Head of caudate nucleus (tissue), 42 donors: Measurements from ENCODE around the gene GAPVD1.
"Not testable (repeated sequence)": the region's sequence is repeated elsewhere in the genome, so short reads cannot be mapped to it uniquely, and the experiment has no call there.

Experiments used
- DNase-seq, 42 donors: peaks; one replicate each; pipeline versions ENCODE4 v3.0.0 to v3.0.0-alpha.2; 2020 to 2021; ENCODE audit warnings: mixed read lengths in 7 of 42
- intact Hi-C: fragments of 100-400 bp; cut with DNase I; formaldehyde crosslinking; loops from one replicate; pipeline ENCODE4 v1.15.0; 2022

The GAPVD1 gene

DNA sequence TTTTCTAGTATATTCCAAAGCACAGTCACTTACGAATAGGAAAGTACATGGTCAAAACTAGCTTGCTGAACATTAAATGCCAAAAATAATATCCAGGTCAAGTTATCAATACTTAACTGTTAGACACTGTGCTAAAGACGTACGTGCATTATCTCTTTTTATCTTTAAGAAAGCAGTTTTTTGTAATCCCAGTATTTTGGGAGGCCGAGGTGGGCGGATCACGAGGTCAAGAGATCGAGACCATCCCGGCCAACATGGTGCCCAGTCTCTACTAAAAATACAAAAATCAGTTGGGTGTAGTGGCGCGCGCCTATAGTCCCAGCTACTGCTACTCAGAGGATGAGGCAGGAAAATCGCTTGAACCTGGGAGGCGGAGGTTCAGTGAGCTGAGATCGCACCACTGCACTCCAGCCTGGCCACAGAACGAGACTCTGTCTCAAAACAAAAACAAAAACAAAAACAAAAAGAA lies 17.8 kb upstream of the GAPVD1 start:
- no peak for DNase-seq
- intact Hi-C loops: no loop called here

DNA sequence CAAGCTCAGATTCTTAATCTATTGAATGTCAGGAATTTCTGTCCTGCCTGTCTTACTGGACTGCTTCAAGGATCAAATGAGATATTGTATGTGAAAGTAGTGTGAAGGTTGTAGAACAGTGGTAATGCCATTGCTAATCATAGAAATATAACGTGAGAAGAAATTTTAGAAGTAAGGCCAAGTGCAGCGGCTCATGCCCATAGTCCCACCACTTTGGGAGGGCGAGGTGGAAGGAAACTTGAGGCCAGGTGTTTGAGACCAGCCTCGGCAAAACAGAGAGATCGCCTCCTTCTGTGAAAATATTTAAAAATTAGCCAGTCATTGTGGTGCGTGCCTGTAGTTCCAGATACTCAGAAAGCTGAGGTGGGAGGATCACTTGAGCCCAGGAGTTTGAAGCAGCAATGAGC lies 15.4 kb upstream of the GAPVD1 start:
- no peak for DNase-seq
- intact Hi-C loops: no loop called here

DNA sequence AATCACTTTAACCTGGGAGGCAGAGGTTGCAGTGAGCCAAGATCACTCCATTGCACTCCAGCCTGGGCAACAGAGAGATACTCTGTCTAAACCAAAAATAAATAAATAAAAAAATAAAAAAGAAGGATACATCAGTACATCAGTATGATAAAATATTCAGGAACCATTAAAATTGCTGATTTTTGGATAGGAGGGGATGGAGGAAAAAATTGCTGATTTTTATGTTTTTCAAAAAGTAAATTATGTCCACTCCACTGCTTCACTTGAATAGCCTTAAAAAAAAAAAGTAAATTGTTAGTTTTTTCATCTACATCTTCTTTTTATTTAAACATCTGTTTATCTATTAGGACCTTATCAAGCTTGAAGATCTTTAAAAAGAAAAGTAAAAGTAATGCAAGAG lies 7.4 kb upstream of the GAPVD1 start:
- DNase-seq: no peak
- intact Hi-C loops: no loop called here

DNA sequence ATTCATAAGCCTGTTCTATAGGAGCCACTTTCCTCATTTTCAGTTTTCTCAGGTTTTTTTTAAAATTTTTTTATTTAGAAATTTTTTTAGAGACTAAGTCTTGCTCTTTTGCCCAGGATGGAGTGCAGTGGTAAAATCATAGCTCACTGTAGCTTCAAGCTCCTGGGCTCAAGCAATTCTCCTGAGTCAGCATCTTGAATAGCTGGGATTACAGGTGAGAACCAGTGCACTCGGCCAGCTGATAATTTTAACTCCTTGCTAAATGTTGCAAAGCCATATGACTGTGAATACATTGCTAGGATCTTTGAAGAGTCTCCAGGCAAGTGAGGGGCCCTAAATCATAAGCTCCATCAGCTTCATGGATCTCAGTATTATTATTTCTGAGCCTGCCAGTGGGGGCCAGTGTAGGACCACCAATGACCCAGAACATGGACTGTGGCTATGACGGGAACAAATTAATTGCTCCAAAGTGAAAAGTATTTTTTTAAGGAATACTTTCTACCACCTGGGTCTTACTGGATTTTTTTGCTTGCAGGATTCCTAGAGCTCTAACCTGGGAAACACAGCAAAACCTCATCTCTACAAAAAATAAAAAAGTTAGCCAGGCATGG lies 5.7 kb upstream of the GAPVD1 start:
- no peak for DNase-seq
- intact Hi-C loops: no loop called here

DNA sequence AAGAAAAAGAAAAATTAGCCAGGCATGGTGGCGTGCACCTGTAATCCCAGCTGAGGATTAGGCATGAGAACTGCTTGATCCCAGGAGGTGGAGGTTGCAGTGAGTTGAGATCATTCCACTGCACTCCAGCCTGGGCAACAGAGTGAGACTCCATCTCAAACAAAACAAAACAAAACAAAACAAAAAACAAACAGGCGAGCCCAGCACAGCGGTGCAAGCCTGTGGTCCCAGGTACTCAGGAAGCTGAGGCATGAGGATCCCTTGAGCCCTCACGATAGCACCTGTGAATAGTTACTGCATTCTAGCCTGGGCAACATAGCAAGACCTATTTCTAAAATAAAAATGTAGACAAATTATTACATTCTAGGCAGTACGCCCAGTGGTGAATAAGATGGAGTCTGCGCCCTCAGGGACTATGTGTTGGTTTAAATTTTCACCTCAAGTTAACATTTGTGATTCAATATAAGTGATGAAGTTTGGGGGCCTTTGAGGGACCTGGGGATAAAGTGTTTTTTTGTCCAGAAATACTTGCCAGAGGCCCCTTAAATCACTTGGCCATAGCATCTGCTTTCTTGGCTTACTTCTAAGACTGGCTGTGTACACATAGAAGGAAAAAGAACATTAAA lies 3.4 kb upstream of the GAPVD1 start:
- intact Hi-C loops: no loop called here
- no peak for DNase-seq

DNA sequence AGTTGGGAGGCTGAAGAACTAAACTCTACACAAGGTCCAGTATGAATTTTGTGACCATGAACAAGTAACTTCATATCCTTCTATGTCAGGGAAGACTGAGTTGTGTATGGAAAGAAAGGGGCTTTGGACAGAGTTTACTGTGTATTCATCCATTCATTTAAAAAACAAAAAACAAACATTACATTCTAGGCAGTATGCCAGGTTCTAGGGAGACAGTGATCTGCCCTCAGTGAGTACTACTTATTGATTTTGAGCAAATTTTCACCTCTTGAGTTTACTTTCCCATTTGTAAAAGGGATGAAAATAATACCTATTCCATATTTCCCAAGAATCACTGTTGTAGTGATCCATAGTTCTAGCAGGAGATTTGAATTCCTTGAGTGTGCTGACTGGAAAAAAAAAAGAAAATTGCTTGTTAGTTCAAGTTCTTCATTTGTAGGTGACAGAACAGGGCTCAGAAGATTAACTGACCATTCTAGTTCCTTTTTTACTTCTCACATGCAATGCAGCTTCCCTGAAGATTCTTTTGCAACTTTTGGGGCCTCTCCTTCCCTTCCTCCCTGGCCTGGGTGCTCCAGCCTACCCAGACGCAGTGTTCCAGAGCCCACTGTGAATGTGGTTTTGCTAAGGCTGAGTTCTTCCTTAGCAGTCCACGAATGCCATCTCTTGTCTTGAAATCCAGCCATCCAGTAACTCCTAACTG lies 2.6 kb upstream of the GAPVD1 start:
- peak in 1 of 42 donors; percentile 14 for DNase-seq
- intact Hi-C loops: no loop called here

DNA sequence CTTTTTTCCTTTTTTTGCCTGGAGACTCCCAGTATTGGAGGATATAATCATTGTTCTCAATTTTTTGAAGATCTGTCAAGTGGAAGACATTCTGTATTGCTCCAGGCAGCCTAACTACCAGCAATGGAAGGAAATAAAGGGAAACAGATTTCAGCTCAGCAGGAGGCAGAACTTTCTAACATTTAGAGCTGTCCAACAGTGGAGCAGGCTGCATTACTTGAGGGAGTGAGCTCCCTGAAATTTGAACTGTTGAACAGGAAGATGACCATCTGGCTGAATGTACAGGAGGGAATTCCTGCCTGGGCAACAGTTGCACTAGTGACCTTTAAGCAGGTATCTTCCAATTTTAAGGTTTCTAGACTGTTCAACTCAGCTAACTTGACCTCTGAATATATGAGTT lies 1.1 kb upstream of the GAPVD1 start:
- DNase-seq: no peak
- intact Hi-C loops: loop anchor here (10.0 kb wide), 1 partner anchor 114 kb away; no protein-coding TSS in a partner anchor

DNA sequence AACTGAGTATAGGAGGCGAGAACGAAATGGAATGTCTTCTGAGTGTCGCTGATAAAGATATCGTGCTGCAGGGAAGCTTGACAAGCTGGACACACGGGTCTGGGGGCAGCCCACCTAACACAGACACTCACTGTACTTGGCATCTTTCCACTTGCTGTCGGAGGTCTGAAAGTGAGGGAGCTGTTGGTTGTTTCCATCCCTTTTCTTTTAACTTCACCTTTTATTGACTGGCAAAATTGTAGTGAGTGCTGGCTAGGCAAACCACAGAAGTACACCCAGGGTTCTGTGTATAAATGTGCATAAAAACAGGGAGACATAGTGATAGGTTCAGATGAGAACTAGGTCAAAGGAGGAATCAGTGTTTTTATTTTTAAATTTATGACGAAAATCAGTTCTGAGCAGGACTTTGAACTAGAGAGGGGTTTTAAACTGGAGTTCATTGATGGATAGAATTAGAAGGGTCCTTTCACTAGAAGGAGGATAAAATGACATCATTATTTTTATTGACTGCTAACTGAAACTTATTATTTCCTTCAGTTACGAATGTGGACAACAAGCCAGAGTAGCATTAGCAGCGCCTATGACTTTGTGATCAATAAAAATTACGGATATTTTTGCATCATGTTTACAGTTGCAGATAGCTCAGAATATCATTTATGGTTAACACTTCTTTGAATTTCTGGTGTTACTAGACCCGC lies 817 bp downstream of the GAPVD1 start:
- peak in 1 of 42 donors; percentile 18 for DNase-seq
- intact Hi-C loops: loop anchor here (10.0 kb wide), 1 partner anchor 112 kb away; no protein-coding TSS in a partner anchor

DNA sequence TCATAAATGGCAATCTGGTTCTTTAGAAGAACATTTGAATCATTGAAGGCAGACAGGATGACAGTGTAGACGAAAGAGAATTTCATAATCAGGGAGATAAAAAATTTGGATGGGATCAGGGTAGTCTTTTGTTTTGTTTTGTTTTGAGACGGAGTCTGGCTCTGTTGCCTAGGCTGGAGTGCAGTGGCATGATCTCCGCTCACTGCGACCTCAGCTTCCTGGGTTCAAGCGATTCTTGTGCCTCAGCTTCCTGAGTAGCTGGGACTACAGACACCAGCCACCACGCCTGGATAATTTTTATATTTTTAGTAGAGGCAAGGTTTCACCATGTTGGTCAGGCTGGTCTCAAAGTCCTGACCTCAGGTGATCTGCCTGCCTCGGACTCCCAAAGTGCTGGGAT lies 2.4 kb downstream of the GAPVD1 start:
- intact Hi-C loops: loop anchor here (10.0 kb wide), 1 partner anchor 111 kb away; no protein-coding TSS in a partner anchor
- not testable (repeated sequence) for DNase-seq

DNA sequence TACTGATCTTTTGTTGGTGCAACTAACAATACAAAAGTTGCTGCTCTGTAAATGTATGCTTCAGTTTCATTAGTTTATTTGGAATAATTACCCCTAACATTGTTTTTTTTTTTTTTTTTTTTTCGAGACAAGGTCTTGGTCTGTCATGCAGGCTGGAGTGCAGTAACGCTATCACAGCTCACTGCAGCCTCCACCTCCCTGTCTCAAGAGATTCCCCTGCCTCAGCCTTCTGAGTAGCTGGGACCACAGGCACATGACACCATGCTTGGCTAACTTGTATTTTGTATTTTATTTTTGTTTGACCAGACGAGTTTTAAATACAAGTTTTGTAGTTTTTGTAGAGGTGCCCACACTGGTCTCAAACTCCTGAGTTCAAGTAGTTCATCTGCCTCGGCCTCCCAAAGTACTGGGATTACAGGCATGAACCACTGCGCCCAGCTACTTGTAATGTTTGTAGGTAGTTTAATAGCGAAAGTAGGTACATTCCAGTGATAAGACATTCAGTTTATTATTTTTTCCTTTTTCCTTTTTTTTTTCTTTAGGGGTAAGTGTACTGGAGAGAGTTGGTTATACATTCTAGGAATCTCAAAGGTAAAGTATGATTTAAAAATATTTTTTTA lies 6.9 kb downstream of the GAPVD1 start:
- intact Hi-C loops: loop anchor here (10.0 kb wide), 1 partner anchor 106 kb away; no protein-coding TSS in a partner anchor

DNA sequence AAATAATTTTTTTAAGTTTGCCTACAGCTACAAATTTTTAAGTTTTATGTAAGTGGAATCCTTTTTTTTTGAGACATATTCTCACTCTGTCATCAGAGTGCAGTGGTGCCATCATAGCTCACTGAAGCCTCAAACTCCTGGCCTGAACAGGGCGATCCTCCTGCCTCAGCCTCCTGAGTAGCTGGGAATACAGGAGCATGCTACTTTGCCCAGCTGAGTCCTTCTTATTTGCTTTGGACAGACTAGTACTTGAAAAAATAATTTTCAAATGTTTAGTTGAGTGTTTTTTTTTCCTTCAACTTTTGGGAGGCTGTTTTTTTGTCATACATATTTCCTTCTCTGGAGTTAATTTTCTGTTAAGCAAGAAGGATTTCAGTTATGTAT lies 7.4 kb downstream of the GAPVD1 start:
- DNase-seq: no peak
- intact Hi-C loops: loop anchor here (10.0 kb wide), 1 partner anchor 106 kb away; no protein-coding TSS in a partner anchor

More for the DNA sequence above, 6.9 kb downstream of the GAPVD1 start:
- no peak for DNase-seq

DNA sequence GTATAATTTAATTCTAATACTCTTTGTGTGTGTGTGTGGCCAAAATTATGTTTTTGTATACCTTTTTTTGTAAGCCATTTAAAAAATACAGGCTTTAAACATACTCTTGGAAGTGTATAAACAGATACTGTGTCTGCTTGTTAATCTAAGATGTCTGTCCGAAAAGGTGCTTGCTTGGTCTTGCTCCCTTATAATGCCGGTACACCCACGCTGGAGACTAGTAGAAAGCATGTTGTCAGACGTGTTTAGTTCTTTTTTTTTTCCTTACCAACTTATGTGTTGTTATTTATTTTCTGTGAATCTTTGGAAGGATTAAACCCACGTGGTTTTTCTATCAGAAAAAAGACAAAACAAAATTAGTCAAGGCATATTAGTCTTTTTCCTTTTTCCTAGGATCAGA lies 9.5 kb downstream of the GAPVD1 start:
- intact Hi-C loops: no loop called here
- DNase-seq: no peak

DNA sequence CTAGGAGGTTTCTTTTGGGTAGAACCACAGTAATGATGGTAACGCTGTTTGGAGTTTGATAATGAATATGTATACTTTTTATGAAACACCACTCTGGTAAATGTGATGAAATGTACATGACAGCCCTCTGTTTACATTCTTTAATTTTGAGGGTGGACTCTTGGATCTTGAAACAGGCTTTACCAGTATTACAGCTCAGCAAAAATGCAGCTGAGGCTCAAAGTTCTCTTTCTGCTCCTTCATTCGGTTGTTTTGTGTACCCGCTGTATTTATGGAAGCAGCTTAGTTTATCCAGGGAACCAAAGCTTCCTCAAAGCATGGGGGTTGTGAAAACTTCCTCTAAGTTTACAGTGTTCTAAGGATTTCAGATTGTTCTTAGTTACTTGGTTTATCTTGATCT lies 11.1 kb downstream of the GAPVD1 start:
- DNase-seq: no peak
- intact Hi-C loops: no loop called here

DNA sequence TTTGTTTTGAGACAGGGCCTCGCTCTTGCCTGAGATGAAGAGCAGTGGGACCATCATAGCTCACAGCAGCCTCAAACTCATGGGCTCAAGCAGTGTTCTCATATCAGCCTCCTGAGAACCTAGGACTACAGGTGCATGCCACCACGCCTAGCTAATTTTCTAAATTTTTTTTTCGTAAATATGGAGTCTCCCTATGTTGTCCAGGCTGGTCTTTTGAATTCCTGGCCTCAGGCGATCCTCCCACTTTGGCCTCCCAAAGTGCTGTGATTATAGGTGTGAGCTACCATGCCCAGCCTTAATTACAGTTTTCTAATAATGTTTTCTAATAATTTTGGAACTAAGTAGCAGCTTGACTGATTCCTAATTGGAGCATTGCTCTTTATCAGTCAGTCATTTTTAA lies 15.1 kb downstream of the GAPVD1 start:
- intact Hi-C loops: no loop called here

DNA sequence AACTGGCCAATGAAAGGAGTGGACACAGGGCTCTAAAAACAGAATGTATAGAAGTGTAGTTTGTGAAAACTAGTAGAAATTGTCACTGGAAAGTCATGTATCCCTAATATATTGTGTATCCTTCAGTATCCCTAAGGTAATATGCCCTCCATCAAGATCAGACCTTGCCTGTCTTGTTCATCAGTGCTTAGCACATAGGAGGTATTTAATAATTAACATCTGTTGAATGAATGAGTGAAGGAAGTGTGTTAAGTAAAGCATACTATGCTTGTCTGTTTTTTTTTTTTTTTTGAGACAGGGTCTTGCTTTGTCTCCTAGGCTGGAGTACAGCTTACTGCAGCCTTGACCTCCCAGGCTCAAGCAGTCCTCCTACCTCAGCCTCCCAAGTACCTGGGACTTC lies 15.8 kb downstream of the GAPVD1 start:
- no peak for DNase-seq
- intact Hi-C loops: no loop called here

More for the DNA sequence above, 15.1 kb downstream of the GAPVD1 start:
- no peak for DNase-seq

DNA sequence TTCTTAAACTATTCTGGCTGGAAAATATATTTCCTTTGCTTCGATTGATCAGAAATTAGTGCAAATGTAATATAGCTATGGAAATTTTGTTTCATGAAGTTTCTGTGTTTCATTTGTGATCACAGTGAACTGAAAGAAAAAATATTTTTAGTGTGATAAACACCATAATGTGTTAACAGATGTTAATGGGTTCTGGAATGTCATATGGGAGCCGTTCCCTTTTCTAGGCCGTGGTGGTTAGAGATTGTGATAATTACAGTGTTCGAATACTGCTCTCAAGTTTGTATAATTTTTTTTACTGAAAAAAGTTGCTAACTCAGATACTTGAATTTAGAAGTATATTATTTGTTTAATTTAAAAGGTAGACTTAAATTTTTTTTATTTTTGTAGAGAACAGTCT lies 19.3 kb downstream of the GAPVD1 start:
- intact Hi-C loops: no loop called here
- no peak for DNase-seq

DNA sequence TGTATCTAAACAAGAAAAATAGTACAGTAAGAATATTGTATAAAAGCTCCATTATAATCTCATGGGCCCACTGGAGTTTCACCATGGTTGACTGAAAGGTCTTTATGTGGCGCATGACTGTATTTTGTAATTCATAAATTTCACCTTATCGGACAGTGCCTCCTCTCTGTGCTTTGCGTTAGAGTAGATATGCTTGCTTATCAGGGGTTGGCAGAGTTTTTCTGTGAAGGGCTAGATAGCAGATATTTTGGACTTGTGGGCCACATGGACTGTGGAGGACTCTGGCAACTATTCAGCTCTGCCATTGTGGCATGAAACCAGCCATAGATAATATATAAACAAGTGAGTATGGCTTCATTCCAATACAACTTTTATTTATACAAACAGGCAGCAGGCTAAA lies 23.2 kb downstream of the GAPVD1 start:
- intact Hi-C loops: no loop called here
- no peak for DNase-seq

DNA sequence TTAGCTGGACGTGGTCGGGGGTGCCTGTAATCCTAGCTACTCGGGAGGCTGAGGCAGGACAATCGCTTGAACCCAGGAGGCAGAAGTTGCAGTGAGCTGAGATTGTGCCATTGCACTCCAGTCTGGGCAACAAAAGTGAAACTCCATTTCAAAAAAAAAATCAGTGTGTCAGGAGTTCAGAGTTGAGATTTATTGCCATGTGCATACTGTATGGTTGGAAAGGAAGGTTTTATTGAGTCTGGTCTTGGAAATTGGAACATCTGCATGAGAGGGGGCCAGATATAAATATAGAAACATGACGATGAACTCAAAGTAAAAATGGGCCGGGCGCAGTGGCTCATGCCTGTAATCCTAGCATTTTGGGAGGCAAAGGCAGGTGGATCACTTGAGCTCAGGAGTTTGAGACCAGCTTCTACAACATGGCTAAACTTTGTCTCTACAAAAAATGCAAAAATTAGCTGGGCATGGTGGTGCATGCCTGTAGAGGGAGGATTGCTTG lies 25.4 kb downstream of the GAPVD1 start:
- DNase-seq, intact Hi-C loops: not testable (repeated sequence)

DNA sequence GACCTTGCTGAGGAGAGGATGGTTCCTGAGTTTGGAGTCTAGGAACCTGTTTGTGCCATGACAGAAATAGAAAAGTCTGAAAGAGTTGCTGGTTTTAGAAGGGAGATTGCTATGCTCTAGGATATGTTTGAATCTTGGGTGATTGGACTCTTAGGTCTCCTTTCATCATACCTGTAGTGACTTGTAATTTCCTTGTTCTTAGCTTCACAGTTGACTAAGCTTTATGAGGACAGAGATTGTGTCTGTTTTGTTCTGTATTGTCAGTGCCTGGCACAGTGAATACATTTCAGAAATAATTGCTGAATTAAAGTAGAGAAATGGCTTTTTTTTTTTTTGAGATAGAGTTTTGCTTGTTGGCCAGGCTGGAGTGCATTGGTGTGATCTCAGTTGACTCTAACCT lies 31.5 kb downstream of the GAPVD1 start:
- DNase-seq: no peak
- intact Hi-C loops: no loop called here
